ENCODE measurements around the gene CLDN4. TPM values are rescaled to one million over a fixed set of nuclear protein-coding genes. Genes with fewer than 3 reads are reported as not detected.

CLDN4 gene
- total RNA-seq: 0.23 and 0.68 TPM in 2 replicates

GRCh38 chr7:73830681-73831583 lies at the start of gene CLDN4:
Gene CLDN4, plus strand, starts transcription at chr7:73830996. Its CDS starts 206 bp downstream, at chr7:73831202.

GRCh38 chr7:73842067-73842976 lies 11.5 kb downstream of the CLDN4 start, which contains the start of gene METTL27:
Gene METTL27, minus strand, starts transcription at chr7:73842516. Its CDS starts 376 bp downstream, at chr7:73842140.

GRCh38 chr7:73860859-73861258 lies 30.1 kb downstream of the CLDN4 start, which contains the start of gene TMEM270:
Gene TMEM270, plus strand, starts transcription at chr7:73861159. Its CDS starts 36 bp downstream, at chr7:73861195.

Other genes starting within 250 kb of the CLDN4 start
- gene MLXIPL, start 206.5 kb upstream of the CLDN4 start, total RNA-seq: 0.34 TPM in 1 of 2 replicates, not detected in the other
- gene VPS37D, start 163.2 kb upstream of the CLDN4 start, total RNA-seq: 4.1 and 7.0 TPM in 2 replicates
- gene DNAJC30, start 147.5 kb upstream of the CLDN4 start, total RNA-seq: 3.2 and 6.7 TPM in 2 replicates
- gene BUD23, start 147.4 kb upstream of the CLDN4 start, total RNA-seq: 31.6 and 45.7 TPM in 2 replicates
- gene STX1A, start 111.3 kb upstream of the CLDN4 start, total RNA-seq: 10.2 and 11.8 TPM in 2 replicates
- 9.6 and 11.0 TPM in 2 replicates for gene ABHD11, start 92.2 kb upstream of the CLDN4 start, total RNA-seq
- gene CLDN3, start 60.7 kb upstream of the CLDN4 start, total RNA-seq: not detected in 2 replicates
- gene METTL27, start 11.5 kb downstream of the CLDN4 start, total RNA-seq: 1.6 and 7.0 TPM in 2 replicates
- not detected in 2 replicates for gene TMEM270, start 30.2 kb downstream of the CLDN4 start, total RNA-seq
- 56.1 and 146 TPM in 2 replicates for gene ELN, start 197.2 kb downstream of the CLDN4 start, total RNA-seq